Stimulated activated CD8-positive, alpha-beta memory T cell treated with anti-CD3 and anti-CD28 coated beads, Interleukin-4, amount 100 ng/mL, for 24 hours (primary cell): ENCODE measurements around the gene ITGA2.

Experiments
- DNase-seq: peaks from one replicate; pipeline ENCODE4 v3.0.0-alpha.2; 2020; ENCODE audit warnings: low read depth

ITGA2 gene

DNA sequence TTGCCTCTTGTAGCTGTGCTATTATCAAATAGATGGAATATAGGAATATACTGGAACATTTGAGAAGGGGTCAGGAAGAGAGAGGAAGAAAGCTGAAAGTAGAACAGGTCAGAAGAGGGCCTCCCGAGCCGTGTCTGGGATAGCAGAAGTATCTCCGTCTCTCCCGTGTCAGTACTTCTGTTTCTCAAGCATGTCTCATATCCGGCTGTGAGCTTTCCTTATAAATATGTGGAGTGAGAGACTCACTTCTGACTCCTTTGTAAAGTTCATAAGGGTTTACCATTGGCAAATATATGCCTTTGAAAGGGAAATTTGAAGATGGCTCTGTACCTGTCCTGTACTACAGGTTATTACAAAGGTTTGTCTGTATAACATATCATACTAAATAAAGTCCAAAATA lies 70.1 kb downstream of the ITGA2 start:
- DNase-seq: no peak

DNA sequence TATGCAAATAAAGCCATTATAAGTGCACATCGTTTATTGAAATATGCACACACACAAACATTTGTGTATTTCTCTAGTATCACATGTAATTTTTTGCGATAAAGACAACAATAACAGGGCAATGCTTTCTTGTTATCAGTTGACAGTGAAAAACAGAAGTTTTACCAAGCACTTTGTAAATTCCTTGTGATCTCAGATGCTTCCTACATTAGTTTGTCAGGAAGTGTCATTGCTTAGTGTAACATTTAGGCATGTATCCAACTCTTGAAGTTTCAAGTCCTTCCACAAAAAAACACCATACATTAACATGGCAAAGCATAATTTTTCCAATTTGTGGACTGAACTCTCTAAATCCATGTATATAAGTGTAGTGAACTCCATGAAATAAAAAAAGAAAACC lies 74.0 kb downstream of the ITGA2 start:
- DNase-seq: no peak

DNA sequence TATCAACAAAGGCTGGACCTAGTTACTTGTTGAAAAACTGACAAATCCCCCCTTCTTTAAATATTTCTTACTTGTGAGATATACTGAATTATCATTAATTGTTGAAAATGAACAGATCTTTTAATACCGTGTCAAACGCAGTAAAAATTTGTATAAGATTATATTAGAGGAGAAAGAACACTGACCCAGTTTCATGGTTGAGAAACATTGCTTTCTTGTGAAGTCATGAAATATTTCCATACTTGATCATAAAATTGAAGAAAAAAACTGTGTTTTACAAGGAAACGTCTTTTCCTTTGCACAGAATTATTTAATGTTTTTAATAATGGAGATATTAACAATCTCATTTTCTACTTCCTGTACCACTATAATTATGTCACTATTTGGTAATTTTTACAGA lies 74.6 kb downstream of the ITGA2 start:
- no peak for DNase-seq

DNA sequence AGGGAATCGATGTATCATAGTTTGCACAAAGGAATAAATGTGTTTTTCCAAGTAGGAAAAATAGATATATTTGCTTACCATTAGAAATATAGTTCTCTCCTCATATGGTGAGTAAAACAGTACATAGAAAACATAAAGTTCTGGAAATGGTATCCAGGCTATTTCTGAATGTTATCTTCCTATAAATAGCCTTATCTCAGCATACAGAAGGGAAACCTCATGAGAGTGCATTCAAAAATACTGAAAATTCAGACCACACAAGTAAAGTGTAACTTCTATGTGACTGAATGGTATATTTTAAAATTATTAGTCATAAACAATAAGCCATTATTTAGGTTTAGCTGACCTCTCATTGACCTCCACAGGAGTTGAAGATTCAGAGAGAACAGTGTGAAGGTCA lies 76.9 kb downstream of the ITGA2 start:
- DNase-seq: no peak

DNA sequence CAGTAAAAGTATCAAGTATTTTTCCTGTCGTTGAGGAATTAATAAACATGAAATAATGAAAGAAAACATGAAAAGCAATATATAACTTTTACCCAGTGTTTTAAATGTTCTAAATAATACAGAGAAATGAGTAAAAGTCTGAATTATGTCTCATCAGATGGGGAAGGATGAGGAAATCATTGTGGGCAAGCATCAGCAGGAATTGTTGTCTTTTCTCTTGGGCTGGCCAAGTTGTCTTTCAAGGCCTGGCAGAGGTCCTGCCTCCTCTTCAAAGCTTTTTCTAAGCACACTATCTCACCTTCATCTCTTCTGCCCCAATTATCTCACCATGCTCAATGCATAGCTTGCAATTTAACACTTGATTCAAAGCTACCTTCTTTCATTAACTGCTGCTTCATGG lies 78.5 kb downstream of the ITGA2 start:
- DNase-seq: no peak

DNA sequence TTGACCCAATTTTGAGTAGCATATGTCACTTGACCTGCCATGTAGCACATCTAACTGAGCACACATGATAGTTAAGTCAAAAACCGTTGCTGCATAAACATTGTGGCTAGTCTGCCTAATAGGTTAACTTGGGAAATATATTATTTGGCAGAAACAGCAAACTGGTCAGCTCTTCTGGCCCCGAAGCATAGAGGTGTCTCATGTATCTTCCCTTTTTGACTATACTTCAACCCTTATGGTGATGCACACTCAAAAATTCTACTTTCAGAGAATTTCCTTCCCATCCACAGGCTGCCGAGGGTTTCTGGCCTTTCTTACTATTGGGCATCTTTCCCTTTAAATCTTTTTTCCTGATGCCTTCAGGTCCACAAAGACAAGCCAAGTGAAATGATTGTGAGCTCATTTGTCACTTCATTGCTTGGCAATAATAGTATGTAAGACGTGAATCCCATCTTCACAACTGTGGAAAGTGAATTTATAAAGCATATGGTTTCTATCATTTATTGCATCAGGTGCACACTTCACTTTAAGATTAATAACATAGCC lies 79.2 kb downstream of the ITGA2 start:
- no peak for DNase-seq

DNA sequence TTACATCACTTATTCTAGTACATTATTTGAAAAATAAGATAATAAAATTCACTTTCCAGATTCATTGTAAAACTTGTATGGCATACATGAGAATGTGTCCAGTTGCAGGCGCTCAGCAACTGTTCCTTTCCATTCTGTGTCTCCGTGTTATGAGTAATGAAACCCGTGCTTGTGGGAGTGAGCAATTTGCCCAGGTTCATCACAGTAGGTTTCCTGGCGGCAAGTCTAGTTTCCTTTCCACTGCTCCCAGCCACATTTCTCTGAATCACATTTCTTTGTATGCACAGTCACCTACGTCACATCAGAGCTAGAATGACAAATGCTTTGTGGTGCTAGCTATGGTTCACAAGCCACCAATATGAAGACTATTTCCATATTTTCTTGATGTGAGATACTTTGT lies 80.5 kb downstream of the ITGA2 start:
- DNase-seq: peak; percentile 28

DNA sequence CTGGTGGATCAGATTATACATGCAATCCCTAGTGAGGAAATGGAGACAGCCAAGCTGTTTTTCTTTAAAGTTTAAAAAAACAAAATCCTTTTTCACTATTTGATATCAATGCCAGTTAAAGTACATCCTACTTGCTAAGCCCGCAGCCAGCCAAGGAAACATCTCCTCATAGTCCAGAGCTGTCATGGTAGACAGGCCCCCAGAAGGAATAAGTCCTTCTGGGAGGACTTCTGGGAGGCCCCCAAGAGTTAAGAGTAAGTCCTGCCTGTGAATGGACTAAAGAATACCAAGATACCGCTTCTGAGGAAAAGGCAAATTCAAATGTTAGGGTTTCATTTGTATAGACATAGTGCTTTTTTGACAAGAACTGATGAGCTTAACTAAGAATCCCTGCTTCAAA lies 82.1 kb downstream of the ITGA2 start:
- DNase-seq: no peak

DNA sequence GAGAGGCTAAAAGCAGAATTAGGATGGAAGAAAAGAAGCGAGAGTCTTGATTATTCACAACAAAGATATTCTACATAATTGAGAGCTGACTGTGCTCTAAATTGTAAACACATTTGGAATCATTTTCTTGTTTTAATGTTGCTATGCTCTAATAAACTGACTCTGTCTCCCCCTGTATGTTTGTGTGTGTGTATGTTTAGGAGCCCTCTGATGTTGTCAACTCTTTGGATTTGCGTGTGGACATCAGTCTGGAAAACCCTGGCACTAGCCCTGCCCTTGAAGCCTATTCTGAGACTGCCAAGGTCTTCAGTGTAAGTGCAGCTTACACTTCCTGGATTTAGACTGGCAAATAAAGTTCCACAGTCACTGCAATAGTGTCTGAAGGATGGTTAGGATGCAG lies 82.6 kb downstream of the ITGA2 start:
- DNase-seq: no peak

DNA sequence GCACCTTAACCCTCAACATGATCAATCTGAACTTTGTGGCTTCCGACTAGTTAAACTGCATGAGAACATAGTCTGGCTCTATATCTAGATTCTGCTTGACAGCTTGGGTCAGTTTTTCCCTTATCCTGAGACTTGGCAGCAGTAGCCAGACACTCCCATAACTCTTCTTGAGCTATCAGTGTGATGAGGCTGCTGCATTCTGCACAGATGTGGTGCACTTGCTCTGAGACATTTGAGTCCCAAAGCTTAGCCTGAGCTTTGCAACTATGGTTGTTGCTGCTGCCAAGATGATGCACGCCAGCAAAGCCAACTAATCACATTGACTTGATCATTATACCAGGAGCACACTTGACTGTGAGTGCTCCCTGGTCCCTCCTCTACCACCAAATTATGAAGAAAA lies 84.2 kb downstream of the ITGA2 start:
- no peak for DNase-seq

DNA sequence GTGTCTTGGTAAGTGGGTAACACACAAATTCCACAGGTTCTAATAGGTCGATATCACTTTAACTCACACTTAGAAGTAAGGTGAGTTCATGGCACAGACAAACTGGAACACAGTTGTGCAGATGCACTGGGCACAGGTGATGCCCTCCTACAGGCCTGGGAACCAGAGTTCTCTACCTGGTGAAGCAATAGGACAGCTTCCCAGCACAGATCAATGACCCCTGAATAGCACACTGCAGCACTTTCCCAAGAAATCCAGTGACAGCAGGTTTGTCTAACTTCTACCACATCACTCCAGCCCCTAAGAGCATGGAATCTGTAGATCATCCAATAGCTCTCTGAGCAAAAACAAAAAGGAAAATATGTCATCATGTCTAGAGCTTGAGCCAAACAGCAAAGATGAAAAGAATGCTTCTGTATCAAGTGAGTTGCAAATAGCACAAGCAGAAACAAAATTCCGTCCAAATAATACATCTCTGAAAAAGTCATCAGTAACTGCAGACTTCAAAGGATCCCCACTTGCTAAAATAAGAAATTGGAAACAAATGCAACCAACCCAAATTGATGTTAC lies 86.9 kb downstream of the ITGA2 start:
- DNase-seq: no peak

DNA sequence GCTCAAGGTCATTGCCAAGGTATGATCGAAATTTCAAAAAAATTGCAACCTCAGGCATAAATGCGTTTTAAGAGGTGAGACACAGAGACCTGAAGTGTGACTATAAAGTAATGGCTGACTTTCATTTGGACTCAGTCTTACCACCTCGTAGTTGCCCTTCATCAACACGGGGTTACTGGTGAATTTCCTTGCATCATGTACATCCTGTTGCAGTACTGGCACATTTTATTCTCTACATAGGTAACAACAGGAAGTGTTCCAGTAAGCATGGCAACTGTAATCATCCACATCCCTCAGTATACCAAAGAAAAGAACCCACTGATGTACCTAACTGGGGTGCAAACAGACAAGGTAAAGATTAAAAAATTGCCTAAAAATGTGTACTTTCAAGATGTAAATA lies 91.1 kb downstream of the ITGA2 start:
- no peak for DNase-seq

DNA sequence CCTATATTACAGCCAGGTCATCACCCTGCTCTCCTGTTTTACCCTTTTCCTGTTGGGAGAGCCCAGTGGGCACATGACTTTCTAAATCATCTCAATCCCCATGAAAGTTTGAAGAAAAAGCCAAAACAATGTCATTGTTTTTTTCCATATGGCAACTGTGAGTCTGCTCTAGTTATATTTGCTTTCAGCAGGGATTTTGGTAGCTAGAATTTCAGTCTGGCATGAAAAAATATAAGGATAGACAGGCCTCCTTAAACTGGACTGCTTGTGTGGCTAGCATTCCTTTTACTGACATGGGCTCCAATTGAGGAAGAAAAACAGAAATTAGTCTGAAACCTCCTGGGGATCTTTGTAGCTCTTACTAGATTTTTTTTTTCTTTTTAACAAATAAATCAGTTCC lies 94.8 kb downstream of the ITGA2 start:
- DNase-seq: no peak

DNA sequence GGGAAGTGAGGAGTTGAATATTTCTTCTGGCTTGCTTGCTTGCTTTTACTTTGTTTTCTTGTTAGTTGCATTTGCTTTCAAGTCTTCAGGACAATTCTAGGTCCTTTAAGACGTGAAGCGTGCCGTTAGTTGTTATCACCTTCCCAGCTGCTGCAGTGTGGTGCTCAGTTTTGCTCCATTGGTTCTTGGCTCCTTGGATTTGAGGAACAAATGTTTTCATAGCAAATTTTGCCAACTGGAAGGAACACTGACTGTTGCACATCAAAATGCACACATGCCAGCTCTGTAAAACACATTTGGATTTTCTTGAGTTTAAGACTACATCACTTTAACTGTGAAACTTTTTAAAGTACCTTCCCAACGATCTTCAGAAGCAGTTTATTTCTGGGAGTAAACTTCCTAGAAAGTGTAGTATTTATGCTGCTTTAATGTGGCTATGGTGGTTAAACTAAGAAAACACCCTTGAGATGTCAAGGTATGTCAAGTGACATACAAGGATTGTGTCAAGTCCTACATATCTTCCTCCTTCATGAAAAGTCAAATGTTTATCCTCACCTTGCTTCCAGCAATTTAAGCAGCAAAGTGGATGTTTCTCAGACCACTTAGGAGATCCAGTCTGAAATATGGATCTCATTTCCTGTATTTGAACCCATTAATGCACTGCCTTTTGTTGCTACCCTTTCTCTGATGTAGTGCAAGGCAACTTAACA lies 95.5 kb downstream of the ITGA2 start:
- no peak for DNase-seq

DNA sequence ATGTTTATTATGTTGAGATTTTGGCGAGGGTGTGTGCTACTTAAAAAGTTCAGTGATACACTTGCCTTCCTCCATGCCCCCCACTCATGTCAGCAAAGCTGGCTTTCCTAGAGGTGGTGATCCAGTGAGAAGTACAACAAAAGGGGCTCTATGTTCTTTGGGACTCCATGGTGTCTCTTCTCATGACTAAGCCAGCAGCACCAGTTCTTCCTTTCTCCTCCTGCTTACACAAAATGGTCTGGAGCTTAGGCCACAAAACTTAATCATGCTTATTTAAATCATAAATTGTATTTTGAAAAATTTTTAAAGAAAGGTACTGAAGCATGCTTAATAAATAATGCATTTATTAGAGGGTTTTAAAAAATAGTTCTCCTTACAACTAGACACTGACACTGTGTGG lies 98.0 kb downstream of the ITGA2 start:
- no peak for DNase-seq

DNA sequence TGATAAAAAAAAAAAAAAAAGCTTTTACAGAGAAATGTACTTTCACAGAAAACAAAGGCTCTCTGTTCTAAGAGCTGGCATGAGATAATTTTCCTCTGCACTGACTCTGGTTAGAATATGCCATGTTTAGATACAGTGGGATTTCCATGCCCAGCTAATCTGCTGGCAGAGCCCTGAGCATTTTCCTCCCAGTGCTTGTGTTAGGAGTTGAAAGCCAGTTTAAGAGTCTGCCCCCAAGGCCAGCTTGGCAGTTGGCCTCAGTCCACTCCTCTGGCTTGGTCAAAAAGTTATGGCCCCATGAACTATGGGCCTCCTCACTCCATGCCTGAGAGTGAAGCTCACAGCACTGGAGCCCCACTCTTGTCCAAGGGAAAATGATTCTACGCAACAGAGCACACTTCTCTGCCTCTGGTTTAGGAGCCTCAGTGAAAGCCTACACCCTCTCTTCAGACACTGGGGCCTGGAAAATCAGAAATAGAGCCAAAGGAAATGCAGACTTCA lies 98.5 kb downstream of the ITGA2 start:
- no peak for DNase-seq

DNA sequence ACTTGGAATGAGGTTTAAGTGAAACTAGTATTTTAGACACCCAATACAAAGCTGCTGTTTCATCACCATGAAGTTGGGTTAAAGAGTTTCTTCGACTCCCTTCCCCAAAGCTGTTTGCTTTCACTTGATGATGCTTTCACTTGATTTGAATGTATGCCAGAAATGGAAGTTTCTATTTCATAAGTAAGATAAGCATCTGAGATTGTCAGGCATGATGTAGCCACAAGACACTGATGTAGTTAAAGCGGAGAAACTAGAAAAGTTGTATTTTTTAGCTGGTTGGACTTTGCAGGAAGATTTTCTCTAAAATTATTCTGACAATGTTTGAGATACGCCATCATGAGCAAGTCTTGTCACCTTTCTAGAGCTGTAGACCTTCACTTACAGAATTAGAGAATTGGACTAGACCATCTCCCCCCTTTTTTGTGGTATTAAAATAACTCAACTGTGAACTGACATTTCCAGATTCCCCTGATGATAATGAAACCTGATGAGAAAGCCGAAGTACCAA lies 100.4 kb downstream of the ITGA2 start:
- no peak for DNase-seq

DNA sequence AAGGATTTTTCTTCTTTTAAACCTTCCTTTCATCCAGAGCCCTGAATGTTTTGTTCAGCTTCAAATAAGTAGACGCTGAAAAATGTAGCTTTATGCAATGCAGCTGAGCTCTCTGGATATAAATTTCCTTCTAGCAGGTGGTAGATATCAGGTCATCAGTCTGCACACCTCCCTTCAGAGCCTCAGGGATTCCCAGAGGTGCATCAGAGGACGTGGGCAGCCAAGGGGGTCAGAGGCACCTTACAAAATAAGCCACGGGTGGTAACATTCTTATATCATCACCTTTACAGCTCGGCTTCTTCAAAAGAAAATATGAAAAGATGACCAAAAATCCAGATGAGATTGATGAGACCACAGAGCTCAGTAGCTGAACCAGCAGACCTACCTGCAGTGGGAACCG lies 101.1 kb downstream of the ITGA2 start:
- DNase-seq: no peak

DNA sequence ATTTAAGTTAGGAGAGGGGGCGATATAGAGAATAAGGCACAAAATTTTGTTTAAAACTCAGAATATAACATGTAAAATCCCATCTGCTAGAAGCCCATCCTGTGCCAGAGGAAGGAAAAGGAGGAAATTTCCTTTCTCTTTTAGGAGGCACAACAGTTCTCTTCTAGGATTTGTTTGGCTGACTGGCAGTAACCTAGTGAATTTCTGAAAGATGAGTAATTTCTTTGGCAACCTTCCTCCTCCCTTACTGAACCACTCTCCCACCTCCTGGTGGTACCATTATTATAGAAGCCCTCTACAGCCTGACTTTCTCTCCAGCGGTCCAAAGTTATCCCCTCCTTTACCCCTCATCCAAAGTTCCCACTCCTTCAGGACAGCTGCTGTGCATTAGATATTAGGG lies 102.1 kb downstream of the ITGA2 start:
- DNase-seq: no peak

DNA sequence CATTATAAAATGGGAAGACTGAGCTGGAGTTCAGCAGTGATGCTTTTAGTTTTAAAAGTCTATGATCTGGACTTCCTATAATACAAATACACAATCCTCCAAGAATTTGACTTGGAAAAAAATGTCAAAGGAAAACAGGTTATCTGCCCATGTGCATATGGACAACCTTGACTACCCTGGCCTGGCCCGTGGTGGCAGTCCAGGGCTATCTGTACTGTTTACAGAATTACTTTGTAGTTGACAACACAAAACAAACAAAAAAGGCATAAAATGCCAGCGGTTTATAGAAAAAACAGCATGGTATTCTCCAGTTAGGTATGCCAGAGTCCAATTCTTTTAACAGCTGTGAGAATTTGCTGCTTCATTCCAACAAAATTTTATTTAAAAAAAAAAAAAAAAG lies 103.1 kb downstream of the ITGA2 start:
- no peak for DNase-seq

DNA sequence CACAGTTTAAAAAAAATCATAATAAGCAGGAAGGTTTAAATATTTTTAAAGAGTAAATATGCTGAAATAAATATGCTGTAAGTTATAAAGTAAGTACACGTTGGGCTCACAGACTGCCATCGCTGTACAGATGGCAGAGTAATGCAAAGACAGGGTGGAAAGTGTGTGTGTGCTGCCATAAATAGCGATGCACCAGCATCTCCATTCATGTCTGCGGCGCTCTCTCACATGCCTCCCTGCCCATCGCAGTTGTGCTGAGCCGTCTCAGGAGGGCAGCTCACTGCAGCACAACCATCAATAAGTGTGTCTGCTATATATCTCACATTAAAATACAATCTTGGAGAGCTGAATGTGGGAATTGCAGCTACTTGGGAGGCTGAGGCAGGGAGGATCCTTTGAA lies 106.1 kb downstream of the ITGA2 start:
- DNase-seq: no peak

DNA sequence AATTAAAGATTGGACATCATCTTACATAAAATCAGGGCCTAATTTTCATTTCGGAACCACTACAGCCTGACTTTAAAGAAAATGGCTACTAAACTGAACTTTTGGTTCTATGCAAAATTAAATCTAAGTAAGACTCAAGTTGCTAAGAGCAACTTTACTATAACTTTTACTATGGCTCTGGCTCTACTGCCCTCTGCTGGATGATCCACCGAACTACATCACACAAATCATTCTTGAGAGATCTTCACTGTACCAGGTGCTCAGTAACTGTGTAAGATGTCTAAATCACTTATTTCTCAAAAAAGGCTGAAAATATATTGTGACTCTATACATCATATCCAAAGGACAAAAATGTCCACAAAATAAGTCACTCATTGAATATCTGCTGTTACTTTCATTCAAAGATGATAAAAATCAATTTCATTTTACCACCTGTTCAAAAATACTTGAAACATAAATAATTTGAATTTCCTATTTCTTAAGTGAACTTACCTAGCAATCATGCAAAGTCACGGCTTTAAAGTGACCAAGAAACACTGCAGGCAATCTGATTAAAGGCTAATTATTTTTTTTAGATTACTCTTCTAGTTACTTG lies 106.9 kb downstream of the ITGA2 start:
- peak; percentile 45 for DNase-seq

DNA sequence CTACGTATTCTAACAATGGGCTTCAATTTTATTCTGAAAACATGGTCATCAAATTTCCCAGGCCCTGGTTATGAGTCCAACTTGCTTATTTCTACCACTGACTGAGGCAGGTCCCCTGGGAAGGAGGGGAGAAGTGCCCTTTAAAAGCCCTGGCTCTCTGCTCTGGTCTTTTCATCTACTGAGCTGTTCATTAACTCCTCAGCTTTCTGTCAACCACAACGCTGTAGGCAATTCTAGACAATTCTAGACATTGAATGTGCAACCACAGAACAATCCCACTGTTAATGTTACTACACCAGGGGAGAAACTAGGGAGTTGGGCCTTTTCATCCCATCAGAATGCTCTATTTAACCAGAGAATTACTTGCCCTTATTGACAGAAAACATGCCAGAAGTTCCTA lies 110.4 kb downstream of the ITGA2 start:
- no peak for DNase-seq
